Lower lobe of right lung (tissue), 2 donors: ENCODE data around the gene SBF2. TPM values are rescaled to one million over a fixed set of nuclear protein-coding genes. Genes with fewer than 3 reads are reported as not detected.

Experiments
- ATAC-seq, 2 donors: fragments of 200-7000 bp; cut with Tn5 transposase; one replicate each; pipeline ENCODE4 v1.9.1; 2020 to 2022; ENCODE audit warnings: mild to moderate bottlenecking in 2 of 2, moderate library complexity in 2 of 2
- DNase-seq: peaks from one replicate; pipeline ENCODE4 v3.0.0-alpha.2; 2020
- H3K27ac ChIP-seq: fragments of 200-600 bp; one replicate; pipeline ENCODE4 v1.8.0; 2022
- H3K27me3 ChIP-seq: fragments of 200-600 bp; one replicate; pipeline ENCODE4 v1.8.0; 2022; ENCODE audit warnings: low read depth
- H3K36me3 ChIP-seq: fragments of 200-600 bp; one replicate; pipeline ENCODE4 v1.8.0; 2022; ENCODE audit warnings: mild to moderate bottlenecking
- H3K4me1 ChIP-seq: fragments of 200-600 bp; one replicate; pipeline ENCODE4 v1.8.0; 2022
- H3K4me3 ChIP-seq: fragments of 200-600 bp; one replicate; pipeline ENCODE4 v1.8.0; 2022; ENCODE audit warnings: mild to moderate bottlenecking
- H3K9me3 ChIP-seq: fragments of 200-600 bp; one replicate; pipeline ENCODE4 v1.8.0; 2022
- CTCF ChIP-seq: fragments of 200-600 bp; IDR thresholded peaks from one replicate; pipeline ENCODE4 v1.8.0; 2022; ENCODE audit warnings: antibody characterized with exemption, mild to moderate bottlenecking
- intact Hi-C: fragments of 100-400 bp; cut with DNase I; formaldehyde crosslinking; loops from one replicate; pipeline ENCODE4 v1.11.0; 2022
- total RNA-seq: library from RNA; stranded (reverse); fragmentation: NEBNext Ultra II Directional; extraction: Animal tissue kit (Norgen Biotek cat#: 25700); gene quantifications from one replicate; pipeline ENCODE4 v1.2.1, GENCODE V29; 2021
- donor health status: DM: no; HTN: yes; CAD: no; lungs with severe emphysema.

SBF2 gene
- total RNA-seq, 1 donor from 2014 or later: 41.3 TPM

DNA sequence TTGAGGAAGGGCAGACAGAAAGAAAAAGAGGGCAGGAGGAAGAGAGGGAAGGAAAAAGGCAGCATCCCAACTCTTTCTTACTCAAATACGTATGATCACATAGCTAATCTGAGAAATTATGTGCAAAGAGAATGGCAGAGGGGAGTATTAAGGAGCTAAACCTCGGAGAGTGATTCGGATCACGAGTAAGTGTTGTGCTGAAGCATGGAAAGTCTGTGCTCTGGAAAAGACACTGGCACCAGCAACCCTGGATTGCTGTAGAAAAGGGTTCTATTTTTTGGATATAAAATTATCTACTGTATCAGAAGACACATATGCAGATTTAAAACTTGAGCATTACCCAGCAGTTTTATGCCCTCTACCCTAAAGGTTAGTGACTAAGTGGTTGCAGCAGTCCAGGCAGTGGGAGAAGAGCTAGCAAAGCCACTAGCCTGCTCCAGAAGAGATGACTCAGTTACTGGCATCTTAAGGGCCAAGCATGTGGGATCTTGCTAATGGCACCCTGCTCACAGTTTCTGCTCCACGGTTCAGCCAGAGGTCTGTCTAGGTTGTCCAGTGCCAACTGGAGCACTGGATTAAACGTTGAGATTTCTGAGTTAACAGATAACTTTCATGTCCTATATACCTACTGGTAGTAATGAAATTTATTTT is 478.4 kb downstream of the SBF2 start:
- Histone ChIP-seq H3K9me3 (no peaks in the 10 kb centered on the region), H3K27me3 (no peaks in the 10 kb centered on the region), H3K27ac (no peak overlapping the region), H3K4me1 (no peaks in the 10 kb centered on the region), H3K36me3 (peaks cover 12% of the 10 kb centered on the region), H3K4me3 (no peak overlapping the region)
- DNase-seq: no peak
- peak; percentile 29 to 32 for ATAC-seq
- TF ChIP-seq CTCF: no peak
- intact Hi-C loops: no loop called here

GRCh38 chr11:9814108-9814507 is 479.9 kb downstream of the SBF2 start:
- no peak for TF ChIP-seq CTCF
- no peak overlapping the region for H3K4me3 ChIP-seq
- intact Hi-C loops: no loop called here

GRCh38 chr11:9808943-9809342 is 485.1 kb downstream of the SBF2 start:
- ATAC-seq: no peak
- intact Hi-C loops: no loop called here
- peaks cover 38% of the 10 kb centered on the region for H3K36me3 ChIP-seq

More at GRCh38 chr11:9814108-9814507, 479.9 kb downstream of the SBF2 start:
- H3K4me1 ChIP-seq: no peaks in the 10 kb centered on the region
- DNase-seq: no peak
- no peak overlapping the region for H3K27ac ChIP-seq
- no peak for ATAC-seq
- no peaks in the 10 kb centered on the region for H3K9me3 ChIP-seq
- no peaks in the 10 kb centered on the region for H3K27me3 ChIP-seq
- peaks cover 12% of the 10 kb centered on the region for H3K36me3 ChIP-seq

DNA sequence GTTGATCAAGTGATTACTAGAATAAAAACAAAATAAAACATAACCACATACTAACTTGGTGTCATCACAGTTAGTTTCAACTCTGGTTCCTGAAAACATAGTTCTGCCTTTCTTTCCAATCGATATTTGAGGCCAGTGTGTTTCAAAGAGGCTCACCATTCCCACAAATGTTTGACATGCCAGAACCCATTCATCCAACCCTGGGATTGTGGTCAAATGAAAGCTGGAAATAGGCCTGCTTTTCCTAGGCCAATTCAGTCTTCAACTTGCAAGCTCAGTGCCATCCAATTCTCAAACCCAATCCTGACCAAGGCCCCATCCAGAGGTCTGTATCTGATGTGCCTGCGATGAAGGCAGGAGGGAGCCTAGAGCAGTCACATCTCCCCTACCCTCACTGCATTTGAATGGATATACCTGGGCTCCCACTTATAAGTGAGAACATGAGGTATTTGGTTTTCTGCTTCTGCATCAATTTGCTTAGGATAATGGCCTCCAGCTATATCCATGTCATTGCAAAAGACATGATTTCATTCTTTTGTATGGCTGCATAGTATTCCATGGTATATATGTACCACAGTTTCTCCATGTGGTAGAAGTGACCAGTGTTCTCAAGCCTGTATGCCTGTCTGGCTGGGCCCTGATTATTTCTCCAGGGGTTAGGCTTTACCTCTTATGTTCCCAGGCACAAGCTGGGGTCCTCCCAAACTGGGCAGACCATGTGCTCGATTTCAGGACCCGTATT is 486.9 kb downstream of the SBF2 start:
- no peaks in the 10 kb centered on the region for H3K4me1 ChIP-seq
- no peaks in the 10 kb centered on the region for H3K9me3 ChIP-seq
- H3K27me3 ChIP-seq: no peaks in the 10 kb centered on the region
- intact Hi-C loops: no loop called here
- no peak overlapping the region for H3K27ac ChIP-seq
- H3K4me3 ChIP-seq: no peak overlapping the region
- TF ChIP-seq CTCF: no peak
- no peak for ATAC-seq
- peaks cover 38% of the 10 kb centered on the region for H3K36me3 ChIP-seq
- no peak for DNase-seq

More at GRCh38 chr11:9808943-9809342, 485.1 kb downstream of the SBF2 start:
- no peak for TF ChIP-seq CTCF
- no peaks in the 10 kb centered on the region for H3K4me1 ChIP-seq
- H3K9me3 ChIP-seq: no peaks in the 10 kb centered on the region
- no peaks in the 10 kb centered on the region for H3K27me3 ChIP-seq
- H3K4me3 ChIP-seq: no peak overlapping the region
- no peak overlapping the region for H3K27ac ChIP-seq
- no peak for DNase-seq

DNA sequence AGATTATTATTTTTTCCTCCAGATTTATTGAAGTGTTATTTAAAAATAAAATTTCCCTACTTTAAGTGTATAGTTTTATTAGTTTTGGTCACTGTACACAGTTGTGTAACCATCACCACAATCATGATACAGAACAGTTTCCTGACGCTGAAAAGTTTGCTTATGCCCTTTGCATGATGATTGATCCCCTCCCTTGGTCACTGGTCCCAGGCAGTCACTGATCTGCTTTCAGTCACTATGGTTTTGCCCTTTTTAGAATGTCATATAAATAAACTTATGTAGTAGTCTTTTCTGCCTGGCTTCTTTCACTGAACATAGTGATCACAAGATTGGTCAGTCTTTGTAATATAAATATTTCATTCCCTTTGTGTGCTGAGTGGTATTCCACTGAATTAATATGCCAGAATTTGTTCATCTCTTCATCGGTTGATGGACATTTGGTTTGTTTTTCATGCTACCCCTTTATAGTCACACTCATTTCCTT is 489.6 kb downstream of the SBF2 start:
- intact Hi-C loops: no loop called here
- DNase-seq (no peak), ATAC-seq (no peak)
- no peak overlapping the region for H3K4me3 ChIP-seq
- H3K27ac ChIP-seq: no peak overlapping the region
- peaks cover 5% of the 10 kb centered on the region for H3K4me1 ChIP-seq
- TF ChIP-seq CTCF: no peak
- H3K9me3 ChIP-seq: no peaks in the 10 kb centered on the region
- peaks cover 26% of the 10 kb centered on the region for H3K36me3 ChIP-seq
- H3K27me3 ChIP-seq: no peaks in the 10 kb centered on the region
